Measurements from ENCODE around the gene SCFD1.

GRCh38 chr14:30756594-30756993 is 134.5 kb downstream of the SCFD1 start:
- no peak for TF ChIP-seq CTCF (IDR thresholded peaks at IDR 0.05; ENCODE audit: low read length)
- no peak for TF ChIP-seq EZH2 (optimal IDR thresholded peaks at IDR 0.05; ENCODE audit: low read depth, low read length)
